ENCODE results near the gene CELF3. TPM values are rescaled to one million over a fixed set of nuclear protein-coding genes. Genes with fewer than 3 reads are reported as not detected.

The CELF3 gene
- total and polyA plus RNA-seq, 2 of the 13 experiments (the other 11 are each of a cell fraction or from before 2014, with no cell fraction given), result not detected

GRCh38 chr1:151705146-151705545 is 11.5 kb downstream of the CELF3 start:
- Histone ChIP-seq H3K36me3 (replicated peaks in 1 of 2; ENCODE audit: control insufficient read depth in 1 of 2, insufficient read depth in 2 of 2, low read length in 2 of 2) (0 out of 5 replicates have a peak, but pooled peaks cover 0 to 4% of the 10 kb centered on the region in 2 experiments), H4K20me1 (ENCODE audit: insufficient read depth, low read length) (no peaks in the 10 kb centered on the region), H3K4me3 (replicated peaks in 1 of 3; ENCODE audit: insufficient read depth in 1 of 3, low read depth in 2 of 3, low read length in 3 of 3) (no peak overlapping the region), H3K4me2 (ENCODE audit: low read depth, low read length) (no peak overlapping the region), H3K27me3 (ENCODE audit: control insufficient read depth in 1 of 2, insufficient read depth in 2 of 2, low read length in 2 of 2) (no peaks in the 10 kb centered on the region), H3K4me1 (ENCODE audit: insufficient read depth, low read length) (peaks cover 55% of the 10 kb centered on the region), H3K9ac (ENCODE audit: insufficient read depth, low read depth, low read length) (no peak overlapping the region), H3K27ac (ENCODE audit: extremely low read length, insufficient read depth, low read length) (no peak overlapping the region), H2AFZ (ENCODE audit: low read length) (no peak overlapping the region), H3K79me2 (ENCODE audit: insufficient read depth, low read length) (no peaks in the 10 kb centered on the region), H3K9me3 (ENCODE audit: low read length) (no peaks in the 10 kb centered on the region)
- in situ Hi-C loops (cut with HindIII; ENCODE audit: extremely low pct_ligation_motif_present, low pct_unique_long_range_greater_than_20kb) (no loop called here), intact Hi-C loops (cut with micrococcal nuclease; ENCODE audit: unreplicated experiment) (no loop called here)
- BruUV-seq (replicated peaks), result no TSS peak
- ChIA-PET POLR2A (interaction anchor here (1.3 kb wide), 1 partner anchor 16 kb away, joined by 5 read pairs; the partner anchor contains the start of gene RIIAD1), CTCF (ENCODE audit: low intra/inter-chr PET ratio, low total read pairs) (no interaction called here)
- ATAC-seq (no peak), FAIRE-seq (no peak), DNase-seq (ENCODE audit: low spot score) (no peak)
- no peak for TF ChIP-seq FOXA3 (CRISPR knock-in tag; IDR thresholded peaks at IDR 0.05)
- 80% methylated on average over 4 of the region's 7 CpGs for WGBS (ENCODE audit: low lambda C conversion rate)

DNA sequence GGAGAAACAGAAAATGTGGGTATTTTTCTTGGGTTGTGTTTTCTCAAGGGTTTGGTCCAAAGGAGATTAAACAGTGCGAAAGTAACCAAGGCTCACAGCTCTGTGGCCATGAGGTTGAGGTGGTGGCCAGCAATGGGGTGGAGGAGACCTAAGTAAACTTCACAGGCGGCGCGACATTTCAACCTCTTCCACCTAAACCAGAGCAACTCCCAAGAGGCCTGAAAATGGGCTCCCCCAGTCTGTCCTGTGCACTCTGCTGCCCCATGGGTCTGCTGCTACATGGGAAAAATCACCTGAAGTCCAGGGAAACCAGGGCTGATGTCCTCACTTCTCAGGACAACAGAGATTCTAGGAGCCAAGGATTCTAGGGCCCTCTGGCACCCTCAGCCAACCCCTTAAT is 12.4 kb downstream of the CELF3 start:
- Histone ChIP-seq H3K4me3 (replicated peaks in 1 of 3; ENCODE audit: insufficient read depth in 1 of 3, low read depth in 2 of 3, low read length in 3 of 3) (peak overlapping the region in 2 of 3 experiments; percentile 10 to 48; a peak in 3 of 6 replicates), H3K4me1 (ENCODE audit: insufficient read depth, low read length) (peaks cover 55% of the 10 kb centered on the region), H3K4me2 (ENCODE audit: low read depth, low read length) (peak overlapping the region; percentile 69), H3K9ac (ENCODE audit: insufficient read depth, low read depth, low read length) (no peak overlapping the region), H2AFZ (ENCODE audit: low read length) (no peak overlapping the region), H3K36me3 (replicated peaks in 1 of 2; ENCODE audit: control insufficient read depth in 1 of 2, insufficient read depth in 2 of 2, low read length in 2 of 2) (peaks cover 2 to 7% of the 10 kb centered on the region in 2 experiments; a peak in 1 of 5 replicates), H3K79me2 (ENCODE audit: insufficient read depth, low read length) (no peaks in the 10 kb centered on the region), H3K9me3 (ENCODE audit: low read length) (no peaks in the 10 kb centered on the region), H3K27ac (ENCODE audit: extremely low read length, insufficient read depth, low read length) (no peak overlapping the region), H3K27me3 (ENCODE audit: control insufficient read depth in 1 of 2, insufficient read depth in 2 of 2, low read length in 2 of 2) (no peaks in the 10 kb centered on the region), H4K20me1 (ENCODE audit: insufficient read depth, low read length) (no peaks in the 10 kb centered on the region)
- BruUV-seq (replicated peaks), result no TSS peak
- TF ChIP-seq NFIB (CRISPR knock-in tag; IDR thresholded peaks at IDR 0.05; ENCODE audit: borderline replicate concordance) (no peak), ZGPAT (CRISPR knock-in tag; IDR thresholded peaks at IDR 0.05) (0 out of 2 replicates have a peak, but pooled peaks have one; percentile 4), TBX2 (CRISPR knock-in tag; IDR thresholded peaks at IDR 0.05; ENCODE audit: borderline replicate concordance) (0 out of 2 replicates have a peak, but pooled peaks have one; percentile 29), ESRRA (CRISPR knock-in tag; IDR thresholded peaks at IDR 0.05; ENCODE audit: low read depth) (no peak), NKX3-1 (CRISPR knock-in tag; IDR thresholded peaks at IDR 0.05) (no peak)
- TF ChIP-seq, protein P1, sequence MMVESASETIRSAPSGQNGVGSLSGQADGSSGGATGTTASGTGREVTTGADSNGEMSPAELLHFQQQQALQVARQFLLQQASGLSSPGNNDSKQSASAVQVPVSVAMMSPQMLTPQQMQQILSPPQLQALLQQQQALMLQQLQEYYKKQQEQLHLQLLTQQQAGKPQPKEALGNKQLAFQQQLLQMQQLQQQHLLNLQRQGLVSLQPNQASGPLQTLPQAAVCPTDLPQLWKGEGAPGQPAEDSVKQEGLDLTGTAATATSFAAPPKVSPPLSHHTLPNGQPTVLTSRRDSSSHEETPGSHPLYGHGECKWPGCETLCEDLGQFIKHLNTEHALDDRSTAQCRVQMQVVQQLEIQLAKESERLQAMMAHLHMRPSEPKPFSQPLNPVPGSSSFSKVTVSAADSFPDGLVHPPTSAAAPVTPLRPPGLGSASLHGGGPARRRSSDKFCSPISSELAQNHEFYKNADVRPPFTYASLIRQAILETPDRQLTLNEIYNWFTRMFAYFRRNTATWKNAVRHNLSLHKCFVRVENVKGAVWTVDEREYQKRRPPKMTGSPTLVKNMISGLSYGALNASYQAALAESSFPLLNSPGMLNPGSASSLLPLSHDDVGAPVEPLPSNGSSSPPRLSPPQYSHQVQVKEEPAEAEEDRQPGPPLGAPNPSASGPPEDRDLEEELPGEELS (CRISPR knock-in tag; IDR thresholded peaks at IDR 0.05), result peak; percentile 5; the same call in 1 of the 2 replicates
- intact Hi-C loops (cut with micrococcal nuclease; ENCODE audit: unreplicated experiment) (no loop called here), in situ Hi-C loops (cut with HindIII; ENCODE audit: extremely low pct_ligation_motif_present, low pct_unique_long_range_greater_than_20kb) (no loop called here)
- POLR2A ChIA-PET, result no interaction called here
- CTCF ChIA-PET (ENCODE audit: low intra/inter-chr PET ratio, low total read pairs), result no interaction called here
- WGBS (ENCODE audit: low lambda C conversion rate), result 63% methylated on average over 4 of the region's 4 CpGs
- DNase-seq (ENCODE audit: low spot score), result no peak
- no peak for FAIRE-seq
- peak; percentile 12 for ATAC-seq
